Upper lobe of left lung (tissue), 4 donors: ENCODE measurements around the gene FGF7.

Source experiments
- POLR2AphosphoS5 ChIP-seq, 2 donors: sonication (generic); formaldehyde crosslinking; IDR thresholded peaks; one replicate each; pipeline ENCODE4 v1.5.1; 2017; ENCODE audit warnings: antibody characterized with exemption in 2 of 2
- TF ChIP-seq, protein P1 (sequence below), 6 experiments: fragments of 450-650 bp in 4 of 6; fragments of 200-600 bp in 2 of 6; sonication (generic) in 2 of 6; IDR thresholded peaks; one replicate each; pipeline ENCODE4 v1.5.1; 2016 to 2019; ENCODE audit warnings: antibody characterized with exemption in 6 of 6

DNA sequence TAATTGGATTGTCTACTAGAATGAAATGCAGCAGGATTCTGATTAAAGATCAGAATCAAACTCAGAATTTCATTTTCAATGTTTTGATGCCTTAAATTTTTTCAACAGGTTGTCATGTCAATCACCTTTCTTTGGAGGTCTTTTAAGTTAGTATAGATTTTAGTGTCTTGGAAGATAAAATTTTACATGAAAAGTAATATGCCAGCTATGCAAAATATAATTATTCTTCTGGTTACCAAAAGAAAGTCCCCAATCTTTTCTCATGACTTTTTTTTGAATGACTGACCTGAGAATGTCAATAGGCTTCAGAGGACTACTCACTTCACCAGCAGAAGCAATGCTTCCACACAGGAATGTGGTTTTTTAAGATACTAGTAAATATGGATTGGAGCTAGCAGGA, 4.3 kb downstream of the FGF7 start:
- TF ChIP-seq, protein P1, sequence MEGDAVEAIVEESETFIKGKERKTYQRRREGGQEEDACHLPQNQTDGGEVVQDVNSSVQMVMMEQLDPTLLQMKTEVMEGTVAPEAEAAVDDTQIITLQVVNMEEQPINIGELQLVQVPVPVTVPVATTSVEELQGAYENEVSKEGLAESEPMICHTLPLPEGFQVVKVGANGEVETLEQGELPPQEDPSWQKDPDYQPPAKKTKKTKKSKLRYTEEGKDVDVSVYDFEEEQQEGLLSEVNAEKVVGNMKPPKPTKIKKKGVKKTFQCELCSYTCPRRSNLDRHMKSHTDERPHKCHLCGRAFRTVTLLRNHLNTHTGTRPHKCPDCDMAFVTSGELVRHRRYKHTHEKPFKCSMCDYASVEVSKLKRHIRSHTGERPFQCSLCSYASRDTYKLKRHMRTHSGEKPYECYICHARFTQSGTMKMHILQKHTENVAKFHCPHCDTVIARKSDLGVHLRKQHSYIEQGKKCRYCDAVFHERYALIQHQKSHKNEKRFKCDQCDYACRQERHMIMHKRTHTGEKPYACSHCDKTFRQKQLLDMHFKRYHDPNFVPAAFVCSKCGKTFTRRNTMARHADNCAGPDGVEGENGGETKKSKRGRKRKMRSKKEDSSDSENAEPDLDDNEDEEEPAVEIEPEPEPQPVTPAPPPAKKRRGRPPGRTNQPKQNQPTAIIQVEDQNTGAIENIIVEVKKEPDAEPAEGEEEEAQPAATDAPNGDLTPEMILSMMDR (IDR thresholded peaks at IDR 0.05), result no peak
- TF ChIP-seq POLR2AphosphoS5 (IDR thresholded peaks at IDR 0.05), result no peak
